Suppressor macrophage (primary cell): ENCODE results near the gene GLYATL1.
A peak's percentile ranks its signal among the peaks of the same experiment; 100 is the strongest.
"Not testable (repeated sequence)": the region's sequence is repeated elsewhere in the genome, so short reads cannot be mapped to it uniquely, and the experiment has no call there.

ENCODE experiments used
- DNase-seq, 4 experiments: peaks; one replicate each; pipeline ENCODE4 v3.0.0-alpha.2; 2020 to 2022

GLYATL1 gene

GRCh38 chr11:58999291-58999680 lies 60.0 kb downstream of the GLYATL1 start:
- DNase-seq = peak; percentile 29 to 69 (median 60)

DNA sequence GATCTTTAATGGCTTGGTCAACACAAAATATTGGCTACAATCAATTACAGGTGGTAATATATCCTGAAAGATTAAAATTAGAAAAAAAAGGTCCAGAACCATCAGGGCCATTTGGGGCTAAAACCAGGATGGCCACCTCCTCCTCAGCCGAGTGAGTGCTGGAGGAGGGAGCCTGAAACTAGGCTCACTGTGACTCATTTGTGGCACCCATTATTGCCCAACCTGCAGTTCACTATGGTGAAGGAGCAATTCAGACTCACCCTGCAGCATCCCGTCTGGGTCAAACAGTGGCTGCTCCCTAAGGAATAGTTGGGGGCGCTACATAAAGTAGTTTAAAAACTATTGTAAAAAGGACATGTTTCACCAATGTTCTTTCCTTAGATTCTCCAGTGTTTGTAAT lies 60.7 kb downstream of the GLYATL1 start:
- DNase-seq = peak; percentile 19 to 63 (median 60)

DNA sequence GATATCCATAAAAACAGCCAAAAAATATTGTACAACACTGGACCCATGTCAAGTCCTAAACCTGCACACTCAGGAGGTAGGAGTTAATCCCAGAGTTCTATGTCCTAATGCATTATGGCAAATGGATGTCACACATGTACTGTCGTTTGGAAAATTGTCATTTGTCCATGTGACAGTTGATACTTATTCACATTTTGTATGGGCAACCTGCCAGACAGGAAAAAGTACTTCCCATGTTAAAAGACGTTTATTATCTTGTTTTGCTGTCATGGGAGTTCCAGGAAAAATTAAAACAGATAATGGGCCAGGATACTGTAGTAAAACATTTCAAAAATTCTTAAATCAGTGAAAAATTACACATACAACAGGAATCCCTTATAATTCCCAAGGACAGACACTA lies 62.7 kb downstream of the GLYATL1 start:
- not testable (repeated sequence) for DNase-seq
